Caco-2 (cell line): Measurements from ENCODE around the gene ABCC4. TPM values are rescaled to one million over a fixed set of nuclear protein-coding genes. Genes with fewer than 3 reads are reported as not detected.

Experiments used
- BruUV-seq: library from RNA; stranded (reverse); fragments of 400-500 nt; replicated peaks from 2 replicates; lab custom pipeline; 2021; lab: Mats Ljungman, UMichigan
- CTCF ChIA-PET: fragments of 300-600 bp; sonication (Branson Sonifier 250); formaldehyde crosslinking; loops from one replicate; lab custom pipeline; 2022; ENCODE audit warnings: antibody characterized with exemption; lab: Charles Lee
- POLR2A ChIA-PET: fragments of 300-600 bp; sonication (Branson Sonifier 250); formaldehyde crosslinking; loops from one replicate; lab custom pipeline; 2022; ENCODE audit warnings: antibody characterized with exemption; lab: Charles Lee
- DNase-seq, 2 experiments: peaks; one replicate each; pipeline versions ENCODE4 v3.0.0 to v3.0.0-alpha.2; 2020 to 2022
- H3K27me3 ChIP-seq: replicated peaks from 2 replicates; pipeline ENCODE4 v1.6.0; 2011; ENCODE audit warnings: low read length; ENCODE audit not compliant: control insufficient read depth, insufficient read depth
- H3K36me3 ChIP-seq: 2 replicates; pipeline ENCODE4 v1.5.1; 2011; ENCODE audit warnings: low read length; ENCODE audit not compliant: control insufficient read depth, insufficient read depth
- H3K4me1 ChIP-seq: fragments of 250-450 bp; sonication (Bioruptor Pico); 2 replicates; pipeline ENCODE4 v1.5.1; 2020; ENCODE audit warnings: mild to moderate bottlenecking
- H3K4me3 ChIP-seq: 2 replicates; pipeline ENCODE4 v1.5.1; 2011; ENCODE audit warnings: low read depth, mild to moderate bottlenecking, control low read depth, low read length
- H3K9me3 ChIP-seq: fragments of 250-450 bp; sonication (Bioruptor Pico); 2 replicates; pipeline ENCODE4 v1.5.1; 2020; ENCODE audit warnings: mild to moderate bottlenecking, moderate library complexity
- H3K27ac Mint-ChIP-seq: one replicate; pipeline ENCODE4 v1.8.0; 2022; ENCODE audit warnings: mixed read lengths; ENCODE audit not compliant: unreplicated experiment
- H3K27me3 Mint-ChIP-seq: one replicate; pipeline ENCODE4 v1.8.0; 2022; ENCODE audit warnings: mixed read lengths; ENCODE audit not compliant: insufficient read depth, unreplicated experiment
- H3K36me3 Mint-ChIP-seq: one replicate; pipeline ENCODE4 v1.8.0; 2022; ENCODE audit warnings: mild to moderate bottlenecking, mixed read lengths; ENCODE audit not compliant: insufficient read depth, unreplicated experiment
- H3K4me1 Mint-ChIP-seq: one replicate; pipeline ENCODE4 v1.8.0; 2022; ENCODE audit warnings: low read depth, mixed read lengths; ENCODE audit not compliant: unreplicated experiment
- H3K4me3 Mint-ChIP-seq: one replicate; pipeline ENCODE4 v1.8.0; 2022; ENCODE audit warnings: mild to moderate bottlenecking, moderate library complexity, mixed read lengths; ENCODE audit not compliant: unreplicated experiment
- H3K9me3 Mint-ChIP-seq: one replicate; pipeline ENCODE4 v1.8.0; 2022; ENCODE audit warnings: mixed read lengths; ENCODE audit not compliant: unreplicated experiment
- CTCF ChIP-seq, 2 experiments: fragments of 200-600 bp in 1 of 2; IDR thresholded peaks; 1 replicate in 1 of 2; 2 replicates in 1 of 2; pipeline versions ENCODE4 v1.5.1 to v1.8.0; 2011 to 2022; ENCODE audit warnings: antibody characterized with exemption in 1 of 2, control low read depth in 1 of 2, inconsistent platforms in 1 of 2, low read depth in 1 of 2, low read length in 1 of 2, mild to moderate bottlenecking in 1 of 2, moderate library complexity in 1 of 2; ENCODE audit not compliant: insufficient read depth in 1 of 2, severe bottlenecking in 1 of 2, unreplicated experiment in 1 of 2
- intact Hi-C: fragments of 100-400 bp; cut with micrococcal nuclease; formaldehyde crosslinking; loops from one replicate; pipeline ENCODE4 v1.10.0; 2022; ENCODE audit not compliant: unreplicated experiment
- total RNA-seq: library from RNA; stranded (reverse); gene quantifications from 2 replicates; pipeline ENCODE4 v1.2.3, GENCODE V29; 2022

ABCC4 gene
- total RNA-seq, 1 experiment from 2014 or later: 51.9 TPM

DNA sequence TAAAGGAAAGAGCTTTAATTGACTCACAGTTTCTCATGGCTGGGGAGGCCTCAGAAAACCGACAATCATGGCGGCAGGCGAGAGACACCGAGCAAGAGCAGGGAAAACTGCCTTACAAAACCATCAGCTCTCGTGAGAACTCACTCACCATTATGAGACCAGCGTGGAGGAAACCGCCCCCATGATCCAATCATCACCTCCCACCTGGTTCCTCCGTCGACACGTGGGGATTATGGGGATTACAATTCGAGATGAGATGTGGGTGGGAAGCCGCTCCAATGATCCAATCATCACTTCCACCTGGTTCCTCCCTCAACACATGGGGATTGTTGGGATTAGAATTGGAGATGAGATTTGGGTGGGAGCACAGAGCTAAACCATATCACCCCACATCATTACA lies 293.9 kb downstream of the ABCC4 start:
- H3K4me1 ChIP-seq: no peaks in the 10 kb centered on the region; the same call in 1 of the 2 replicates
- intact Hi-C loops: no loop called here
- ChIA-PET POLR2A (no interaction called here), CTCF (no interaction called here)
- no peaks in the 10 kb centered on the region for H3K27me3 ChIP-seq
- H3K27ac Mint-ChIP-seq: no peak overlapping the region
- H3K36me3 ChIP-seq: no peaks in the 10 kb centered on the region
- no TSS peak for BruUV-seq
- H3K4me3 Mint-ChIP-seq: no peak overlapping the region
- H3K4me1 Mint-ChIP-seq: peaks cover 11% of the 10 kb centered on the region
- no peaks in the 10 kb centered on the region for H3K9me3 ChIP-seq
- DNase-seq: no peak
- no peaks in the 10 kb centered on the region for H3K9me3 Mint-ChIP-seq
- no peaks in the 10 kb centered on the region for H3K27me3 Mint-ChIP-seq
- H3K36me3 Mint-ChIP-seq: no peaks in the 10 kb centered on the region
- no peak for TF ChIP-seq CTCF (IDR thresholded peaks at IDR 0.05; ENCODE audit: insufficient read depth in 1 of 2, low read depth in 1 of 2, low read length in 1 of 2, severe bottlenecking in 1 of 2, unreplicated experiment in 1 of 2)
- no peak overlapping the region for H3K4me3 ChIP-seq

- no peak for DNase-seq
- BruUV-seq: no TSS peak
- no peak for TF ChIP-seq CTCF (IDR thresholded peaks at IDR 0.05; ENCODE audit: insufficient read depth in 1 of 2, low read depth in 1 of 2, low read length in 1 of 2, severe bottlenecking in 1 of 2, unreplicated experiment in 1 of 2)
- H3K36me3 Mint-ChIP-seq: no peaks in the 10 kb centered on the region
- Histone ChIP-seq H3K4me1 (no peaks in the 10 kb centered on the region; the same call in 1 of the 2 replicates), H3K36me3 (no peaks in the 10 kb centered on the region), H3K27me3 (no peaks in the 10 kb centered on the region), H3K9me3 (no peaks in the 10 kb centered on the region), H3K4me3 (no peak overlapping the region)
- H3K27ac Mint-ChIP-seq: no peak overlapping the region
- CTCF ChIA-PET: no interaction called here
- no peaks in the 10 kb centered on the region for H3K27me3 Mint-ChIP-seq
- POLR2A ChIA-PET: no interaction called here
- H3K4me3 Mint-ChIP-seq: no peak overlapping the region
- H3K9me3 Mint-ChIP-seq: no peaks in the 10 kb centered on the region
- H3K4me1 Mint-ChIP-seq: peaks cover 11% of the 10 kb centered on the region
- intact Hi-C loops: no loop called here
Measured at GRCh38 chr13:95005300-95005699, 296.0 kb downstream of the ABCC4 start.

GRCh38 chr13:95003019-95003813 lies 298.0 kb downstream of the ABCC4 start:
- intact Hi-C loops: loop anchor here (1.0 to 5.0 kb wide), 5 partner anchors 84 to 399 kb away; no protein-coding TSS in a partner anchor

More at GRCh38 chr13:95003019-95003813, 298.0 kb downstream of the ABCC4 start:
- H3K9me3 Mint-ChIP-seq: no peaks in the 10 kb centered on the region
- Histone ChIP-seq H3K4me3 (peak overlapping the region; percentile 29), H3K36me3 (no peaks in the 10 kb centered on the region), H3K4me1 (no peaks in the 10 kb centered on the region; the same call in 1 of the 2 replicates), H3K27me3 (no peaks in the 10 kb centered on the region), H3K9me3 (no peaks in the 10 kb centered on the region)
- DNase-seq: peak; percentile 41 to 63
- H3K36me3 Mint-ChIP-seq: no peaks in the 10 kb centered on the region
- CTCF ChIA-PET: interaction anchor here (0.7 to 1.4 kb wide), 2 partner anchors 153 to 401 kb away, joined by 3 to 5 read pairs; no protein-coding TSS in a partner anchor
- peak overlapping the region; percentile 33 for H3K27ac Mint-ChIP-seq
- no peak for TF ChIP-seq CTCF (IDR thresholded peaks at IDR 0.05; ENCODE audit: insufficient read depth in 1 of 2, low read depth in 1 of 2, low read length in 1 of 2, severe bottlenecking in 1 of 2, unreplicated experiment in 1 of 2)
- peak overlapping the region; percentile 62 for H3K4me3 Mint-ChIP-seq
- no TSS peak for BruUV-seq
- no peaks in the 10 kb centered on the region for H3K27me3 Mint-ChIP-seq
- POLR2A ChIA-PET: no interaction called here
- H3K4me1 Mint-ChIP-seq: peaks cover 14% of the 10 kb centered on the region
